Adrenal gland (tissue), 5 donors: ENCODE results near the gene HRH2.

Experiments used
- CTCF ChIP-seq, 6 experiments: fragments of 450-650 bp in 4 of 6; fragments of 200-600 bp in 2 of 6; sonication (generic) in 1 of 6; IDR thresholded peaks; 1 replicate in 5 of 6; 2 replicates in 1 of 6; pipeline versions ENCODE4 v1.5.1 to v1.8.0; 2016 to 2021; ENCODE audit warnings: antibody characterized with exemption in 6 of 6, mild to moderate bottlenecking in 2 of 6, moderate library complexity in 1 of 6
- POLR2A ChIP-seq, 2 donors: fragments of 450-650 bp; IDR thresholded peaks; one replicate each; pipeline ENCODE4 v1.6.1; 2017; ENCODE audit warnings: antibody characterized with exemption in 2 of 2, mild to moderate bottlenecking in 2 of 2, moderate library complexity in 1 of 2
- donor health status: DM: no; HTN: no; CAD: no.

- no peak for TF ChIP-seq CTCF (IDR thresholded peaks at IDR 0.05)
- TF ChIP-seq POLR2A (IDR thresholded peaks at IDR 0.05): no peak
Observed at GRCh38 chr5:175692235-175692995, 34.5 kb downstream of the HRH2 start.
